Measurements from ENCODE around the gene SLC7A7. TPM values are rescaled to one million over a fixed set of nuclear protein-coding genes. Genes with fewer than 3 reads are reported as not detected.
"Not testable (repeated sequence)": the region's sequence is repeated elsewhere in the genome, so short reads cannot be mapped to it uniquely, and the experiment has no call there.

SLC7A7 gene
- total RNA-seq, 2 experiments from 2014 or later = 0.45 TPM; not detected in 1

DNA sequence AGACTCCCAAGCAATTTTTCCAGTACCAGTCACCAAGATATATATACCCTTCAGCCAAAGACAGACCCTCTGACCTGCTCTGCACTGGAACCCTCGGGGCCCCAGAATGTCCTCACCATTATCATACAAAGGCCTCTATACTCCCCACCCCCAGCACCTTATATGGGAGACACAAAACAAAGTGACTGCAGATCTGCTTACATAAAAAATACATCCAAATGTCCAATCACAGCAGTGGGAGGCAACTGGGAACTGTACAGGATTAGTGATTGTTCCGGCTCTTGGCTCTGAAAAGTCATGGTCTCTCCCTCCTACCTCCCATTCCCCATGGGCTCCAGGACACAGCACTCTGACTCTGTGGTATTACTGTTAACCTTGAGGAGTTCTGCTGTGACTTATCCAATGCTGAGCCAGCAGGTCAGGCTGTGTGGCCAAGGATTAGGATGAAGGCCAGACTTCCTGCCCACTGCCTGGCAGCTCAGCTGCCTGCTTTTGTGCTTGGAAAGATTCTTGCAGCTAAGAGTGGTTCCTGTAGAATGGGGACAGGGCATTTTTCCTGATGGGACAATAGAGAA is 35.0 kb downstream of the SLC7A7 start:
- ATAC-seq (no peak), DNase-seq (no peak)
- ChIA-PET POLR2A (interaction anchor here (2.3 kb wide), 1 partner anchor 13 kb away, joined by 10 read pairs; the partner anchor contains the start of gene OXA1L), CTCF (interaction anchor here (1.1 kb wide), 1 partner anchor 12 kb away, joined by 3 read pairs; no protein-coding TSS in a partner anchor)
- H3K27ac Mint-ChIP-seq = no peak overlapping the region
- H3K9me3 Mint-ChIP-seq = no peaks in the 10 kb centered on the region
- no peaks in the 10 kb centered on the region for H3K27me3 Mint-ChIP-seq
- TF ChIP-seq CTCF (IDR thresholded peaks at IDR 0.05) = no peak
- no peaks in the 10 kb centered on the region for H3K4me1 Mint-ChIP-seq (ENCODE audit: low read depth)
- no peak overlapping the region for H3K4me3 Mint-ChIP-seq
- intact Hi-C loops (cut with micrococcal nuclease) = no loop called here
- no peaks in the 10 kb centered on the region for H3K36me3 Mint-ChIP-seq (ENCODE audit: low read depth)

DNA sequence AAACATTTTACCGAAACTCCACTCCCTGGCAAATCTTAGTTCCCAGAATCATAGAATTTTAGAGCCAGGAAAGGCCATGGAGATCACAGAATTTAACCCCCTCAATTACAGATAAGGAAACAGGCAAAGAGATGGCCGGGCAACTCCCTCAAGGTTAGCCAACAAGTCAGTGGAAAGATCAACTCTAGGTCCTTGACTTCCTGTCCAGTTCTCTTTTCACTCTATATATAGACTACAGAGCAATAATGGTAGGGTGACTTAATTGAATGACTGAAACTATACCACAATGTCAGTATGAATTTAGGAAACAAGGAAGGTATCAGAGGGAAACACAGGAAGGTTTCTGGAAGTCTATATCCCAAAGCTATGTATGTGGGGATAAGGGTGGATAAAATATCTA is 37.2 kb downstream of the SLC7A7 start:
- Mint-ChIP-seq H3K9me3 (no peaks in the 10 kb centered on the region), H3K27ac (no peak overlapping the region), H3K4me3 (no peak overlapping the region), H3K4me1 (ENCODE audit: low read depth) (no peaks in the 10 kb centered on the region), H3K36me3 (ENCODE audit: low read depth) (peaks cover 4% of the 10 kb centered on the region), H3K27me3 (no peaks in the 10 kb centered on the region)
- intact Hi-C loops (cut with micrococcal nuclease) = no loop called here
- no peak for DNase-seq
- CTCF ChIA-PET = no interaction called here
- POLR2A ChIA-PET = interaction anchor here (1.0 to 4.5 kb wide), 2 partner anchors 11 to 58 kb away, joined by 3 to 30 read pairs; partner anchors contain the start of gene OXA1L
- ATAC-seq = no peak
- TF ChIP-seq CTCF (IDR thresholded peaks at IDR 0.05) = no peak

GRCh38 chr14:22776849-22777248 is 38.4 kb downstream of the SLC7A7 start:
- H3K4me3 Mint-ChIP-seq; DNase-seq; CTCF ChIA-PET; H3K9me3 Mint-ChIP-seq; H3K27me3 Mint-ChIP-seq; H3K4me1 Mint-ChIP-seq (ENCODE audit: low read depth); H3K27ac Mint-ChIP-seq; H3K36me3 Mint-ChIP-seq (ENCODE audit: low read depth); intact Hi-C loops (cut with micrococcal nuclease); ATAC-seq: not testable (repeated sequence)
- POLR2A ChIA-PET = interaction anchor here (4.5 kb wide), 1 partner anchor 10 kb away, joined by 30 read pairs; the partner anchor contains the start of gene OXA1L

- Mint-ChIP-seq H3K27me3 (no peaks in the 10 kb centered on the region), H3K4me3 (no peak overlapping the region), H3K36me3 (ENCODE audit: low read depth) (peaks cover 15% of the 10 kb centered on the region), H3K9me3 (no peaks in the 10 kb centered on the region), H3K4me1 (ENCODE audit: low read depth) (no peaks in the 10 kb centered on the region), H3K27ac (no peak overlapping the region)
- POLR2A ChIA-PET = interaction anchor here (4.5 kb wide), 1 partner anchor 9 kb away, joined by 30 read pairs; the partner anchor contains the start of gene OXA1L
- CTCF ChIA-PET = no interaction called here
- ATAC-seq (no peak), DNase-seq (no peak)
- intact Hi-C loops (cut with micrococcal nuclease) = no loop called here
- no peak for TF ChIP-seq CTCF (IDR thresholded peaks at IDR 0.05)
Observed at GRCh38 chr14:22776215-22776614, 39.0 kb downstream of the SLC7A7 start.

GRCh38 chr14:22774011-22774706 is 41.1 kb downstream of the SLC7A7 start:
- Mint-ChIP-seq H3K27me3 (no peaks in the 10 kb centered on the region), H3K27ac (peak overlapping the region; percentile 1), H3K4me3 (no peak overlapping the region), H3K36me3 (ENCODE audit: low read depth) (peaks cover 36% of the 10 kb centered on the region), H3K9me3 (no peaks in the 10 kb centered on the region), H3K4me1 (ENCODE audit: low read depth) (peaks cover 2% of the 10 kb centered on the region)
- TF ChIP-seq CTCF (IDR thresholded peaks at IDR 0.05) = no peak
- intact Hi-C loops (cut with micrococcal nuclease) = no loop called here
- POLR2A ChIA-PET = interaction anchor here (1.4 kb wide), 1 partner anchor 8 kb away, joined by 3 read pairs; no protein-coding TSS in a partner anchor
- CTCF ChIA-PET = interaction anchor here (0.7 to 1.8 kb wide), 6 partner anchors 48 to 213 kb away, joined by 3 to 5 read pairs (median 4); no protein-coding TSS in a partner anchor
- no peak for ATAC-seq
- no peak for DNase-seq

All from activated CD8-positive, alpha-beta T cell treated with anti-CD3 and anti-CD28 coated beads for 36 hours (primary cell).